Measurements from ENCODE around the gene ACTRT3. TPM values are rescaled to one million over a fixed set of nuclear protein-coding genes. Genes with fewer than 3 reads are reported as not detected.
"Not testable (repeated sequence)": the region's sequence is repeated elsewhere in the genome, so short reads cannot be mapped to it uniquely, and the experiment has no call there.

Gene ACTRT3
- total RNA-seq, 2 experiments from 2014 or later, result 1.2 TPM; not detected in 1

DNA sequence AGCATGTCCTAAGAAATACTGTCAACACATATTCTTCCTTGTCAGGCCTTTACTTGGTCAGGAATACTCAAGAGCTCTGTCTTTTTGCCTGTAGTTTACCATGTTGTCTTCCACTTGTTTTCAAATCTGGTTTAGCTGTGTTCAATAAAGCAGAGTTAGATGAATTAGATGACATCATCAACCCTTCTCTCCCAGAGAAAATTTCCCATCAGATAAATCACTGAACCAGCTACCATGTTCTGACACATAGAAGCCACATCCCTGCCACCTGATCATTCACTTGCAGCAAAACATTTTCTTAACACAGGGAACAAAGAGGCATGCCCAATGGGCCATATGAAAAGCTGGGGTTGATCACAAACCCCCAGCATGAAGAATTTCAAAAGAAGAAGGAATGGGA lies 46.6 kb downstream of the ACTRT3 start:
- TF ChIP-seq, protein P1, sequence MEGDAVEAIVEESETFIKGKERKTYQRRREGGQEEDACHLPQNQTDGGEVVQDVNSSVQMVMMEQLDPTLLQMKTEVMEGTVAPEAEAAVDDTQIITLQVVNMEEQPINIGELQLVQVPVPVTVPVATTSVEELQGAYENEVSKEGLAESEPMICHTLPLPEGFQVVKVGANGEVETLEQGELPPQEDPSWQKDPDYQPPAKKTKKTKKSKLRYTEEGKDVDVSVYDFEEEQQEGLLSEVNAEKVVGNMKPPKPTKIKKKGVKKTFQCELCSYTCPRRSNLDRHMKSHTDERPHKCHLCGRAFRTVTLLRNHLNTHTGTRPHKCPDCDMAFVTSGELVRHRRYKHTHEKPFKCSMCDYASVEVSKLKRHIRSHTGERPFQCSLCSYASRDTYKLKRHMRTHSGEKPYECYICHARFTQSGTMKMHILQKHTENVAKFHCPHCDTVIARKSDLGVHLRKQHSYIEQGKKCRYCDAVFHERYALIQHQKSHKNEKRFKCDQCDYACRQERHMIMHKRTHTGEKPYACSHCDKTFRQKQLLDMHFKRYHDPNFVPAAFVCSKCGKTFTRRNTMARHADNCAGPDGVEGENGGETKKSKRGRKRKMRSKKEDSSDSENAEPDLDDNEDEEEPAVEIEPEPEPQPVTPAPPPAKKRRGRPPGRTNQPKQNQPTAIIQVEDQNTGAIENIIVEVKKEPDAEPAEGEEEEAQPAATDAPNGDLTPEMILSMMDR (conservative IDR thresholded peaks at IDR 0.05; ENCODE audit: low read length), result no peak
- TF ChIP-seq EZH2phosphoT487 (IDR thresholded peaks at IDR 0.05; ENCODE audit: borderline replicate concordance, low read depth, low read length), result no peak

DNA sequence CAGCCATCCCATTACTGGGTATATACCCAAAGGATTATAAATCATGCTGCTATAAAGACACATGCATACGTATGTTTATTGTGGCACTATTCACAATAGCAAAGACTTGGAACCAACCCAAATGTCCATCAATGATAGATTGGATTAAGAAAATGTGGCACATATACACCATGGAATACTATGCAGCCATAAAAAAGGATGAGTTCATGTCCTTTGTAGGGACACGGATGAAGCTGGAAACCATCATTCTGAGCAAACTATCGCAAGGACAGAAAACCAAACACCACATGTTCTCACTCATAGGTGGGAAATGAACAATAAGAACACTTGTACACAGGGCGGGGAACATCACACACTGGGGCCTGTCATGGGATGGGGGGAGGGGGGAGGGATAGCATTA lies 50.9 kb downstream of the ACTRT3 start:
- H3K4me2 ChIP-seq (ENCODE audit: low read length); H3K9me2 ChIP-seq (ENCODE audit: insufficient read depth, low read length); DNase-seq (ENCODE audit: low spot score); H3K36me3 ChIP-seq (ENCODE audit: insufficient read depth, low read length); H3K9me3 ChIP-seq (ENCODE audit: low read length); H3K79me2 ChIP-seq (ENCODE audit: insufficient read depth, low read depth, low read length); H2AFZ ChIP-seq (ENCODE audit: low read length); H3K27ac ChIP-seq (ENCODE audit: low read depth, low read length, poor library complexity, severe bottlenecking); intact Hi-C loops (cut with micrococcal nuclease; ENCODE audit: unreplicated experiment); H4K20me1 ChIP-seq (ENCODE audit: insufficient read depth, low read length); H3K4me1 ChIP-seq (ENCODE audit: insufficient read depth, low read length, poor library complexity, severe bottlenecking); BruUV-seq (replicated peaks); CTCF ChIA-PET (ENCODE audit: unreplicated experiment); POLR2A ChIA-PET; H3K4me3 ChIP-seq (ENCODE audit: low read depth, low read length, poor library complexity, severe bottlenecking): not testable (repeated sequence)

More for the DNA sequence above, 46.6 kb downstream of the ACTRT3 start:
- H3K4me3 ChIP-seq (ENCODE audit: low read depth, low read length, poor library complexity, severe bottlenecking), result no peak overlapping the region
- no peaks in the 10 kb centered on the region for H3K36me3 ChIP-seq (ENCODE audit: insufficient read depth, low read length)
- intact Hi-C loops (cut with micrococcal nuclease; ENCODE audit: unreplicated experiment), result no loop called here
- no peaks in the 10 kb centered on the region for H3K79me2 ChIP-seq (ENCODE audit: insufficient read depth, low read depth, low read length)
- no peaks in the 10 kb centered on the region for H3K9me2 ChIP-seq (ENCODE audit: insufficient read depth, low read length)
- no peaks in the 10 kb centered on the region for H3K4me1 ChIP-seq (ENCODE audit: insufficient read depth, low read length, poor library complexity, severe bottlenecking)
- ChIA-PET CTCF (ENCODE audit: unreplicated experiment) (no interaction called here), POLR2A (no interaction called here)
- H4K20me1 ChIP-seq (ENCODE audit: insufficient read depth, low read length), result no peaks in the 10 kb centered on the region
- H2AFZ ChIP-seq (ENCODE audit: low read length), result no peak overlapping the region
- H3K27ac ChIP-seq (ENCODE audit: low read depth, low read length, poor library complexity, severe bottlenecking), result no peak overlapping the region
- BruUV-seq (replicated peaks), result no TSS peak
- no peaks in the 10 kb centered on the region for H3K9me3 ChIP-seq (ENCODE audit: low read length)
- no peak overlapping the region for H3K4me2 ChIP-seq (ENCODE audit: low read length)
- DNase-seq (ENCODE audit: low spot score), result no peak

Small RNAs within 50 kb of the gene (small RNA-seq; reads per million reads assigned to genes)
- not detected for gene RNU6-637P

Other genes with a start within 250 kb of the ACTRT3 start
- gene MECOM, start 105.8 kb downstream of the ACTRT3 start, total RNA-seq (2014; rRNA removed; shearing (Covaris generic)), result not detected in 2 replicates
- gene MECOM, start 105.8 kb downstream of the ACTRT3 start, total RNA-seq (2022), result not detected in 2 replicates
- gene TERC, start 4.5 kb downstream of the ACTRT3 start, total RNA-seq (2014; rRNA removed; shearing (Covaris generic)), result 143 and 210 TPM in 2 replicates
- 10.7 and 15.9 TPM in 2 replicates for gene TERC, start 4.5 kb downstream of the ACTRT3 start, total RNA-seq (2022)
- gene MYNN, start 3.8 kb upstream of the ACTRT3 start, total RNA-seq (2014; rRNA removed; shearing (Covaris generic)), result 12.0 and 13.1 TPM in 2 replicates
- 12.1 and 12.2 TPM in 2 replicates for gene MYNN, start 3.8 kb upstream of the ACTRT3 start, total RNA-seq (2022)
- gene LRRIQ4, start 43.3 kb upstream of the ACTRT3 start, total RNA-seq (2014; rRNA removed; shearing (Covaris generic)), result 0.08 and 0.47 TPM in 2 replicates
- 0.17 and 0.39 TPM in 2 replicates for gene LRRIQ4, start 43.3 kb upstream of the ACTRT3 start, total RNA-seq (2022)
- 2.2 and 2.8 TPM in 2 replicates for gene LRRC34, start 43.3 kb upstream of the ACTRT3 start, total RNA-seq (2014; rRNA removed; shearing (Covaris generic))
- gene LRRC34, start 43.3 kb upstream of the ACTRT3 start, total RNA-seq (2022), result 3.3 and 3.9 TPM in 2 replicates
- gene LRRC31, start 100.4 kb upstream of the ACTRT3 start, total RNA-seq (2014; rRNA removed; shearing (Covaris generic)), result not detected in 2 replicates
- not detected in 2 replicates for gene LRRC31, start 100.4 kb upstream of the ACTRT3 start, total RNA-seq (2022)
- gene SAMD7, start 142.0 kb upstream of the ACTRT3 start, total RNA-seq (2014; rRNA removed; shearing (Covaris generic)), result 0.23 and 1.1 TPM in 2 replicates
- gene SAMD7, start 142.0 kb upstream of the ACTRT3 start, total RNA-seq (2022), result 0.93 and 0.96 TPM in 2 replicates
- gene SEC62, start 197.2 kb upstream of the ACTRT3 start, total RNA-seq (2014; rRNA removed; shearing (Covaris generic)), result 64.5 and 77.4 TPM in 2 replicates
- 163 and 176 TPM in 2 replicates for gene SEC62, start 197.2 kb upstream of the ACTRT3 start, total RNA-seq (2022)